GM23338 (cell line): ENCODE results near the gene TAS2R40. TPM values are rescaled to one million over a fixed set of nuclear protein-coding genes. Genes with fewer than 3 reads are reported as not detected.

Experiments
- ATAC-seq: fragments of 200-7000 bp; cut with Tn5 transposase; 3 replicates; pipeline ENCODE4 v1.9.1; 2020
- DNase-seq: peaks from one replicate; pipeline ENCODE4 v3.0.0-alpha.2; 2015; ENCODE audit warnings: low spot score
- H2AFZ ChIP-seq: fragments of 200-600 bp; sonication (generic); 2 replicates; pipeline ENCODE4 v1.8.0; 2016; ENCODE audit warnings: antibody characterized with exemption, mild to moderate bottlenecking, moderate library complexity
- H3F3A ChIP-seq: fragments of 200-600 bp; sonication (generic); replicated peaks from 2 replicates; pipeline ENCODE4 v1.8.0; 2017; ENCODE audit warnings: antibody characterized with exemption, mixed run types, low read depth
- H3K27ac ChIP-seq: fragments of 200-600 bp; sonication (generic); 2 replicates; pipeline ENCODE4 v1.6.1; 2016; ENCODE audit warnings: low read depth
- H3K27me3 ChIP-seq: fragments of 200-600 bp; sonication (generic); 2 replicates; pipeline ENCODE4 v1.8.0; 2016; ENCODE audit warnings: mild to moderate bottlenecking, mixed run types, moderate library complexity; ENCODE audit not compliant: insufficient read depth
- H3K36me3 ChIP-seq: fragments of 200-600 bp; sonication (generic); 2 replicates; pipeline ENCODE4 v1.8.0; 2016; ENCODE audit warnings: mild to moderate bottlenecking; ENCODE audit not compliant: insufficient read depth
- H3K4me1 ChIP-seq: fragments of 200-600 bp; sonication (generic); 2 replicates; pipeline ENCODE4 v1.8.0; 2016; ENCODE audit warnings: mild to moderate bottlenecking, moderate library complexity; ENCODE audit not compliant: insufficient read depth
- H3K4me2 ChIP-seq: fragments of 200-600 bp; sonication (generic); 2 replicates; pipeline ENCODE4 v1.7.1; 2017; ENCODE audit warnings: mixed run types
- H3K4me3 ChIP-seq: fragments of 200-600 bp; sonication (generic); 2 replicates; pipeline ENCODE4 v1.6.1; 2016; ENCODE audit warnings: mixed run types
- H3K79me2 ChIP-seq: fragments of 200-600 bp; sonication (generic); replicated peaks from 2 replicates; pipeline ENCODE4 v1.8.0; 2017; ENCODE audit warnings: mild to moderate bottlenecking; ENCODE audit not compliant: insufficient read depth
- H3K9me2 ChIP-seq: fragments of 200-600 bp; sonication (generic); 2 replicates; pipeline ENCODE4 v1.8.0; 2017; ENCODE audit not compliant: insufficient read depth
- H4K20me1 ChIP-seq: fragments of 200-600 bp; sonication (generic); replicated peaks from 2 replicates; pipeline ENCODE4 v1.8.0; 2017; ENCODE audit warnings: mild to moderate bottlenecking; ENCODE audit not compliant: insufficient read depth
- H3K27ac Mint-ChIP-seq: 2 replicates; pipeline ENCODE4 v1.8.0; 2020; ENCODE audit warnings: inconsistent platforms, mild to moderate bottlenecking, moderate library complexity, mixed read lengths
- H3K27me3 Mint-ChIP-seq: 3 replicates; pipeline ENCODE4 v1.8.0; 2022; ENCODE audit warnings: low read depth, mild to moderate bottlenecking, moderate library complexity, mixed read lengths, inconsistent platforms; ENCODE audit not compliant: insufficient read depth, poor library complexity
- H3K36me3 Mint-ChIP-seq: 3 replicates; pipeline ENCODE4 v1.8.0; 2021; ENCODE audit warnings: low read depth, mild to moderate bottlenecking, inconsistent platforms, moderate library complexity, mixed read lengths
- H3K4me1 Mint-ChIP-seq: 3 replicates; pipeline ENCODE4 v1.8.0; 2020; ENCODE audit warnings: mild to moderate bottlenecking, inconsistent platforms, mixed read lengths
- H3K4me3 Mint-ChIP-seq: 3 replicates; pipeline ENCODE4 v1.8.0; 2021; ENCODE audit warnings: moderate library complexity, mild to moderate bottlenecking, inconsistent platforms, mixed read lengths
- H3K9me3 Mint-ChIP-seq: 3 replicates; pipeline ENCODE4 v1.8.0; 2020; ENCODE audit warnings: moderate library complexity, mild to moderate bottlenecking, inconsistent platforms, mixed read lengths
- CREB1 ChIP-seq: fragments of 250-450 bp; sonication (Bioruptor Pico); IDR thresholded peaks from 2 replicates; pipeline ENCODE4 v1.5.0; 2020; ENCODE audit warnings: low read depth, mild to moderate bottlenecking, moderate library complexity
- CTCF ChIP-seq, 2 experiments: fragments of 200-600 bp in 1 of 2; sonication (generic) in 1 of 2; conservative IDR thresholded peaks; 2 replicates each; pipeline versions ENCODE4 v1.5.1 to v1.6.1; 2016 to 2017; ENCODE audit warnings: antibody characterized with exemption in 2 of 2, low read depth in 2 of 2, mild to moderate bottlenecking in 2 of 2, moderate library complexity in 1 of 2
- ETS1 ChIP-seq: IDR thresholded peaks from 2 replicates; pipeline ENCODE4 v1.6.1; 2016; ENCODE audit warnings: antibody characterized with exemption
- EZH2 ChIP-seq: fragments of 200-600 bp; sonication (generic); IDR thresholded peaks from one replicate; pipeline ENCODE4 v1.8.0; 2017; ENCODE audit warnings: antibody characterized with exemption, mild to moderate bottlenecking, low read depth; ENCODE audit not compliant: unreplicated experiment
- EZH2phosphoT487 ChIP-seq: fragments of 200-600 bp; sonication (generic); IDR thresholded peaks from one replicate; pipeline ENCODE4 v1.8.1; 2018; ENCODE audit warnings: antibody characterized with exemption; ENCODE audit not compliant: unreplicated experiment
- JUNB ChIP-seq: IDR thresholded peaks from one replicate; pipeline ENCODE4 v1.6.1; 2016; ENCODE audit warnings: antibody characterized with exemption; ENCODE audit not compliant: unreplicated experiment
- NANOG ChIP-seq: IDR thresholded peaks from 2 replicates; pipeline ENCODE4 v1.6.1; 2016; ENCODE audit warnings: antibody characterized with exemption, borderline replicate concordance
- POLR2AphosphoS5 ChIP-seq: IDR thresholded peaks from 2 replicates; pipeline ENCODE4 v1.6.1; 2016; ENCODE audit warnings: antibody characterized with exemption, low read depth
- REST ChIP-seq: IDR thresholded peaks from one replicate; pipeline ENCODE4 v1.6.1; 2018; ENCODE audit warnings: antibody characterized with exemption; ENCODE audit not compliant: unreplicated experiment
- STAT1 ChIP-seq: IDR thresholded peaks from one replicate; pipeline ENCODE4 v1.6.1; 2016; ENCODE audit warnings: antibody characterized with exemption; ENCODE audit not compliant: unreplicated experiment
- ZNF114 ChIP-seq: fragments of 250-450 bp; sonication (Bioruptor Pico); IDR thresholded peaks from 2 replicates; pipeline ENCODE4 v1.5.0; 2020; ENCODE audit warnings: mild to moderate bottlenecking, moderate library complexity
- ZNF331 ChIP-seq: fragments of 250-450 bp; sonication (Bioruptor Pico); IDR thresholded peaks from 2 replicates; pipeline ENCODE4 v1.5.0; 2020; ENCODE audit warnings: low read depth, mild to moderate bottlenecking, moderate library complexity
- ZNF462 ChIP-seq: fragments of 250-450 bp; sonication (Bioruptor Pico); IDR thresholded peaks from 2 replicates; pipeline ENCODE4 v1.5.0; 2020; ENCODE audit warnings: mild to moderate bottlenecking, moderate library complexity
- polyA plus RNA-seq: library from polyadenylated mRNA; unstranded; fragments of >200 nt; fragmentation: Nextera tagmentation; extraction: Ambion mirVana; gene quantifications from 2 replicates; pipeline ENCODE4 v1.2.1, GENCODE V29; 2016
- total RNA-seq: library from RNA; depleted of rRNA; stranded (reverse); fragments of >200 nt; shearing (Covaris generic); gene quantifications from 2 replicates; pipeline ENCODE4 v1.2.3, GENCODE V29; 2014

Gene TAS2R40
- total and polyA plus RNA-seq, 2 experiments from 2014 or later: not detected

GRCh38 chr7:143234533-143234875 lies 12.7 kb downstream of the TAS2R40 start:
- Mint-ChIP-seq H3K27me3 (peaks cover 5% of the 10 kb centered on the region), H3K27ac (no peak overlapping the region), H3K4me1 (no peaks in the 10 kb centered on the region; the same call in 2 of the 3 replicates), H3K9me3 (peaks cover 17% of the 10 kb centered on the region), H3K36me3 (no peaks in the 10 kb centered on the region), H3K4me3 (no peak overlapping the region)
- no peaks in the 10 kb centered on the region for H3K9me2 ChIP-seq
- H3K4me1 ChIP-seq: peaks cover 6% of the 10 kb centered on the region
- no peak for TF ChIP-seq CREB1 (CRISPR knock-in tag)
- TF ChIP-seq ZNF331: no peak
- TF ChIP-seq NANOG: no peak
- TF ChIP-seq JUNB: no peak
- no peak for TF ChIP-seq EZH2
- TF ChIP-seq REST: no peak
- no peak for TF ChIP-seq ETS1
- no peak for TF ChIP-seq ZNF462 (CRISPR knock-in tag)
- TF ChIP-seq POLR2AphosphoS5: no peak
- TF ChIP-seq STAT1: no peak
- TF ChIP-seq EZH2phosphoT487: no peak
- TF ChIP-seq ZNF114 (CRISPR knock-in tag): no peak
- TF ChIP-seq CTCF (conservative IDR thresholded peaks at IDR 0.05; ENCODE audit: low read depth in 2 of 2): no peak
- no peaks in the 10 kb centered on the region for H3K36me3 ChIP-seq
- DNase-seq: no peak
- no peaks in the 10 kb centered on the region for H4K20me1 ChIP-seq
- H3K27ac ChIP-seq: no peak overlapping the region
- no peaks in the 10 kb centered on the region for H3K27me3 ChIP-seq
- no peaks in the 10 kb centered on the region for H3K79me2 ChIP-seq
- H3K4me2 ChIP-seq: no peak overlapping the region
- no peak for ATAC-seq
- H3F3A ChIP-seq: no peaks in the 10 kb centered on the region
- no peak overlapping the region for H2AFZ ChIP-seq
- H3K4me3 ChIP-seq: no peak overlapping the region
